Nephron (organoid): Measurements from ENCODE around the gene GALNT9.

Experiments used
- H3K27ac Mint-ChIP-seq, 3 experiments: 2 replicates each; pipeline ENCODE4 v1.8.0; 2020; ENCODE audit warnings: mixed read lengths in 3 of 3, mild to moderate bottlenecking in 2 of 3, moderate library complexity in 1 of 3
- H3K27me3 Mint-ChIP-seq: 2 replicates; pipeline ENCODE4 v1.8.0; 2021; ENCODE audit warnings: low read depth, mild to moderate bottlenecking, moderate library complexity, mixed read lengths
- H3K36me3 Mint-ChIP-seq: 2 replicates; pipeline ENCODE4 v1.8.0; 2020; ENCODE audit warnings: low read depth, mixed read lengths
- H3K4me1 Mint-ChIP-seq: 2 replicates; pipeline ENCODE4 v1.8.0; 2020; ENCODE audit warnings: mixed read lengths
- H3K4me3 Mint-ChIP-seq, 3 experiments: 2 replicates each; pipeline ENCODE4 v1.8.0; 2020; ENCODE audit warnings: mild to moderate bottlenecking in 3 of 3, mixed read lengths in 3 of 3, moderate library complexity in 2 of 3
- H3K9me3 Mint-ChIP-seq: 2 replicates; pipeline ENCODE4 v1.8.0; 2020; ENCODE audit warnings: mixed read lengths
- TF ChIP-seq, protein P1 (sequence below), 3 experiments: fragments of 200-600 bp; sonication (generic); IDR thresholded peaks; one replicate each; pipeline ENCODE4 v1.5.0; 2021; ENCODE audit warnings: antibody characterized with exemption in 3 of 3; ENCODE audit not compliant: unreplicated experiment in 3 of 3

Gene GALNT9

DNA sequence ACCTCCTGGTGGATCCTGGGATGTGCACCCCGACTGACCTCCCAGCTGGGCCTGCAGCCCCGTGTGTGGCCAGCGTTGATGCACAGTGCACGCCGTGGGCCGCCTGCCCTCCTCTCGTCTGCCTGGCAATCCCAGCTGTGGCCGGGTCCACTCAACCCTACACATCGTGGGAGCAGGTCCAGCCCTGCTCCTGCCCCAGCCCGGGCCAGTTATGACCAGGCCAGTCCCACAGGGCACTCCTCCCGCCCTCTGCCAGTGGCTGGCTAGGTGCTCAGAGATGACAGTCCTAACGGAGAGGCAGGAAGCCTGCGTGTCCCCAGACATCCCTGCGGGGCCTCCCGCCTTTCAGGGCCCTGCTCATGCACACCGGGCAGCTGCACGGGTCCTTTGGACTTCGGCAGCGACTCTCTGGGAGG lies 10.8 kb downstream of the GALNT9 start:
- no peak overlapping the region for H3K27ac Mint-ChIP-seq
- no peaks in the 10 kb centered on the region for H3K36me3 Mint-ChIP-seq
- H3K9me3 Mint-ChIP-seq = peaks cover 3% of the 10 kb centered on the region
- H3K4me3 Mint-ChIP-seq = no peak overlapping the region
- H3K4me1 Mint-ChIP-seq = peaks cover 9% of the 10 kb centered on the region
- peaks cover 43% of the 10 kb centered on the region for H3K27me3 Mint-ChIP-seq
- TF ChIP-seq, protein P1, sequence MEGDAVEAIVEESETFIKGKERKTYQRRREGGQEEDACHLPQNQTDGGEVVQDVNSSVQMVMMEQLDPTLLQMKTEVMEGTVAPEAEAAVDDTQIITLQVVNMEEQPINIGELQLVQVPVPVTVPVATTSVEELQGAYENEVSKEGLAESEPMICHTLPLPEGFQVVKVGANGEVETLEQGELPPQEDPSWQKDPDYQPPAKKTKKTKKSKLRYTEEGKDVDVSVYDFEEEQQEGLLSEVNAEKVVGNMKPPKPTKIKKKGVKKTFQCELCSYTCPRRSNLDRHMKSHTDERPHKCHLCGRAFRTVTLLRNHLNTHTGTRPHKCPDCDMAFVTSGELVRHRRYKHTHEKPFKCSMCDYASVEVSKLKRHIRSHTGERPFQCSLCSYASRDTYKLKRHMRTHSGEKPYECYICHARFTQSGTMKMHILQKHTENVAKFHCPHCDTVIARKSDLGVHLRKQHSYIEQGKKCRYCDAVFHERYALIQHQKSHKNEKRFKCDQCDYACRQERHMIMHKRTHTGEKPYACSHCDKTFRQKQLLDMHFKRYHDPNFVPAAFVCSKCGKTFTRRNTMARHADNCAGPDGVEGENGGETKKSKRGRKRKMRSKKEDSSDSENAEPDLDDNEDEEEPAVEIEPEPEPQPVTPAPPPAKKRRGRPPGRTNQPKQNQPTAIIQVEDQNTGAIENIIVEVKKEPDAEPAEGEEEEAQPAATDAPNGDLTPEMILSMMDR (IDR thresholded peaks at IDR 0.05; ENCODE audit: unreplicated experiment in 3 of 3) = no peak

DNA sequence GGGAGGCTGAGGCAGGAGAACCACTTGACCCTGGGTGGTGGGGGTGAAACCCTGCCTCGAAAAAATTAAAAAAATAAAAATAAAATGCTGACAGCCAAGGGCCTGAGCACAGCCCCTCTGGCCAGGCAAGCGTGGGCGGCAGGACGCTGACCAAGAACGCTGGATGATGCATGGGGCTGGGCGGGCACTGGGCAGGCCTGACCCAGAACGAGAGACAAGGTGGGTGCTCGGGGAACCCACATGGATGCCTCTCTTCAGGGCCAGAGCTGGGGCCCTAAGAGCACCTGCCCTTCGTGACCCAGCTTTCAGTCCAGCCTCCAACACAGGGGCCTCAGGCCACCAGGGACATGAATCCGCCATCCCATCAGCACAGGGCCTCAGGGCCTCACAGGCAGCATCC lies 11.3 kb downstream of the GALNT9 start:
- no peak overlapping the region for H3K27ac Mint-ChIP-seq
- H3K9me3 Mint-ChIP-seq = peaks cover 3% of the 10 kb centered on the region
- TF ChIP-seq, protein P1 (IDR thresholded peaks at IDR 0.05; ENCODE audit: unreplicated experiment in 3 of 3) = no peak
- peaks cover 38% of the 10 kb centered on the region for H3K27me3 Mint-ChIP-seq
- no peak overlapping the region for H3K4me3 Mint-ChIP-seq
- no peaks in the 10 kb centered on the region for H3K36me3 Mint-ChIP-seq
- H3K4me1 Mint-ChIP-seq = peaks cover 4% of the 10 kb centered on the region

DNA sequence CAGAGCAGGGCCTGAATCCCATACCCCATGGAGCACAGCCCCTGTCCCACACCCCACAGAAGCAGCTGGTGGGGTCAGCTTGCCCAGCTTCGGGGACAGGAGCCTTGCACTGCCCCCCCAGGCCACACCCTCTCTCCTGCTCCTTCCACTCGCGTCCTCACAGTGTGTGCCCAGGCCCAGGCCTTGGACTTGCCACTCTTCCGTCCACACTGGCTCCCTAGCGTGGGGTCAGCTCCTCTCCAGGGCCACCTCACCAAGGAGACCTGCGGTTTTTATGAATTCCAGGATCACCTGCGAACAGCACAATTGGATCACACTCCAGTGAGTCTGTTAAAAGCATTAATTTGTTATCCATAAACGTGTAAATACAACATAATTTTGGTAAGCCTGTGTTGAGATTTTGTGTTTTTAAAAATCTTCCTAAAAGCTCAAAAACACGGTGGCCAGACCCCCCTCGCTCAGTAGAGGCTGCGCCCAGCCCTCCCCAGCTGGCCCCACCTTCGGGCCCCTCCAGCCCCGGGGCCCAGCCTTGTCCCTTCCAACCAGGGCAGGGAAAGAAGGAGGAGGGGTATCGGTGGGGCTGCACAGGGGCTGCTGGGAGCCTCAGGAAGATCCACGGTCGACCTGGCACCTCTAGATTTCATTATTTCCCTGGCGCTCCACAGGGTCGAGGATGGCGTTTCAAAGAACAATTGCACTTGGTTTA lies 12.0 kb downstream of the GALNT9 start:
- Mint-ChIP-seq H3K36me3 (no peaks in the 10 kb centered on the region), H3K27me3 (peaks cover 33% of the 10 kb centered on the region), H3K27ac (no peak overlapping the region), H3K4me1 (no peaks in the 10 kb centered on the region), H3K4me3 (no peak overlapping the region), H3K9me3 (peaks cover 3% of the 10 kb centered on the region)
- TF ChIP-seq, protein P1 (IDR thresholded peaks at IDR 0.05; ENCODE audit: unreplicated experiment in 3 of 3) = no peak

DNA sequence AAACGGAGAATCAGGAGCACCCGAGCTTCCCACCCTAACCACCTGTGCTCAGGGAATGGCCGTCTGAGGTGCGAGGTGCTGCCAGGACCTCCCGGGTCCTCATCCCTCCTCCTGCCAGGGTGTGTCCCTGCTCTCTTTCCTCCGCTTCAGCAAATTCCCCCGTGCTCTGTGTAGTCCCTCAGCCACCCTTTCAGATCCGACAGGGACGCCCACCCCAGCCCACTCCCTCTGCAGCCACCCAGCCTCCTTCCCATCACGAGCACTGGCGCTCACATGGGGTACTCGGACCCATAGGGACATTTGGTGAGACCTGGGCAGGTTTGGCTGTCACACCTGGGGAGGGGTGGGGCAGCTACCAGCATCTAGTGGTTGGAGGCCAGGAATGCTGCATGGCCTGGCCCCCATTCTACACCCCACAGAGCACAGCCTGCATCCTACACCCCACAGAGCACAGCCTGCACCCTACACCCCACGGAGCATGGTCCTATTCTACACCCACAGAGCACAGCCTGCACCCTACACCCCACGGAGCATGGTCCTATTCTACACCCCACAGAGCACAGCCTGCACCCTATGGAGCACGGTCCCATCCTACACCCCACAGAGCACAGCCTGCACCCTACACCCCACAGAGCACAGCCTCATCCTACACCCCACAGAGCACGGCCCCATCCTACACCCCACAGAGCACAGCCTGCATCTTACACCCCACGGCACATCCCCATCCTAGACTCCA lies 12.7 kb downstream of the GALNT9 start:
- peaks cover 8% of the 10 kb centered on the region for H3K9me3 Mint-ChIP-seq
- no peaks in the 10 kb centered on the region for H3K4me1 Mint-ChIP-seq
- H3K27ac Mint-ChIP-seq = no peak overlapping the region
- H3K27me3 Mint-ChIP-seq = peaks cover 32% of the 10 kb centered on the region
- H3K4me3 Mint-ChIP-seq = no peak overlapping the region
- H3K36me3 Mint-ChIP-seq = peaks cover 3% of the 10 kb centered on the region
- TF ChIP-seq, protein P1 (IDR thresholded peaks at IDR 0.05; ENCODE audit: unreplicated experiment in 3 of 3) = no peak

DNA sequence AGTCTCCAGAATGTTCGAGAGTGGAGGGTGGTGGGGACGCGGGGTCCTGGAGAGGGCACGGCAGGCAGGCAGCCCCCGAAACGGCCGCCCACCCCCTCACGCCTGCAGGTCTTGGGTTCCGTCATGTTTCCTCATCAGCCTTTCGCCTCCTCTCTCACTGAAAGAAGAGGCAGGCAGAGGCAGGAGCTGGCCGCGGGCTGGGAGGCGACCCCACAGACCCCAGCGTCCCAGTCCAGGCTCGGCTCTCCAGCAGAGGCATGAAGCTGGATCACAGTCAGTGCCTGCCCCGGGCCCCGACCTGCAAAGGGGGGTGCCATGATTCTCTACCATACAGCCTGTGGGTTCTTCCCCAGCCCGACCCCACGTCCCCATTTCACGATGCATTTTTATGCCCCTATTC lies 13.4 kb downstream of the GALNT9 start:
- TF ChIP-seq, protein P1 (IDR thresholded peaks at IDR 0.05; ENCODE audit: unreplicated experiment in 3 of 3) = no peak
- H3K27ac Mint-ChIP-seq = no peak overlapping the region
- peaks cover 2% of the 10 kb centered on the region for H3K4me1 Mint-ChIP-seq
- no peak overlapping the region for H3K4me3 Mint-ChIP-seq
- H3K27me3 Mint-ChIP-seq = peaks cover 36% of the 10 kb centered on the region
- peaks cover 5% of the 10 kb centered on the region for H3K36me3 Mint-ChIP-seq
- H3K9me3 Mint-ChIP-seq = peaks cover 16% of the 10 kb centered on the region
